BLaER1 (cell line): Measurements from ENCODE around the gene ADRA2A.

Experiments used
- H3K27ac ChIP-seq: shearing (Covaris generic); formaldehyde crosslinking; 2 replicates; pipeline ENCODE4 v1.8.1; 2022
- H3K27me3 ChIP-seq: shearing (Covaris generic); formaldehyde crosslinking; 2 replicates; pipeline ENCODE4 v1.8.1; 2022
- H3K36me3 ChIP-seq: shearing (Covaris generic); formaldehyde crosslinking; 2 replicates; pipeline ENCODE4 v1.8.1; 2022
- H3K4me1 ChIP-seq: shearing (Covaris generic); formaldehyde crosslinking; 2 replicates; pipeline ENCODE4 v1.8.1; 2022
- H3K4me2 ChIP-seq: shearing (Covaris generic); formaldehyde crosslinking; 2 replicates; pipeline ENCODE4 v1.8.1; 2022
- H3K4me3 ChIP-seq: shearing (Covaris generic); formaldehyde crosslinking; 2 replicates; pipeline ENCODE4 v1.8.1; 2022
- H3K9ac ChIP-seq: shearing (Covaris generic); formaldehyde crosslinking; 2 replicates; pipeline ENCODE4 v1.8.1; 2022
- H3K9me3 ChIP-seq: shearing (Covaris generic); formaldehyde crosslinking; 2 replicates; pipeline ENCODE4 v1.8.1; 2022
- H4K20me1 ChIP-seq: shearing (Covaris generic); formaldehyde crosslinking; 2 replicates; pipeline ENCODE4 v1.8.1; 2022
- Cebpa-rat ChIP-seq: shearing (Covaris generic); IDR thresholded peaks from 2 replicates; pipeline ENCODE4 v1.8.1; 2022

Gene ADRA2A

GRCh38 chr10:111117528-111118277 lies 40.9 kb downstream of the ADRA2A start:
- no peak for TF ChIP-seq Cebpa-rat
- no peaks in the 10 kb centered on the region for H3K36me3 ChIP-seq
- no peaks in the 10 kb centered on the region for H4K20me1 ChIP-seq
- no peak overlapping the region for H3K27ac ChIP-seq
- H3K9me3 ChIP-seq, result no peaks in the 10 kb centered on the region
- no peak overlapping the region for H3K9ac ChIP-seq
- H3K27me3 ChIP-seq, result no peaks in the 10 kb centered on the region
- H3K4me3 ChIP-seq, result no peak overlapping the region
- H3K4me1 ChIP-seq, result no peaks in the 10 kb centered on the region
- H3K4me2 ChIP-seq, result no peak overlapping the region

GRCh38 chr10:111118758-111119157 lies 41.9 kb downstream of the ADRA2A start:
- Histone ChIP-seq H4K20me1 (no peaks in the 10 kb centered on the region), H3K4me1 (no peaks in the 10 kb centered on the region), H3K4me2 (no peak overlapping the region), H3K27ac (no peak overlapping the region), H3K27me3 (no peaks in the 10 kb centered on the region), H3K4me3 (no peak overlapping the region), H3K9me3 (no peaks in the 10 kb centered on the region), H3K9ac (no peak overlapping the region), H3K36me3 (no peaks in the 10 kb centered on the region)
- no peak for TF ChIP-seq Cebpa-rat

- no peak for TF ChIP-seq Cebpa-rat
- H3K4me3 ChIP-seq, result no peak overlapping the region
- no peaks in the 10 kb centered on the region for H3K4me1 ChIP-seq
- no peak overlapping the region for H3K4me2 ChIP-seq
- H4K20me1 ChIP-seq, result no peaks in the 10 kb centered on the region
- H3K27me3 ChIP-seq, result no peaks in the 10 kb centered on the region
- H3K27ac ChIP-seq, result no peak overlapping the region
- no peaks in the 10 kb centered on the region for H3K9me3 ChIP-seq
- H3K9ac ChIP-seq, result no peak overlapping the region
- H3K36me3 ChIP-seq, result no peaks in the 10 kb centered on the region
Observed at GRCh38 chr10:111119637-111120036, 42.8 kb downstream of the ADRA2A start.

- no peak overlapping the region for H3K4me2 ChIP-seq
- H3K4me1 ChIP-seq, result no peaks in the 10 kb centered on the region
- no peak for TF ChIP-seq Cebpa-rat
- no peak overlapping the region for H3K27ac ChIP-seq
- H3K9ac ChIP-seq, result no peak overlapping the region
- H3K27me3 ChIP-seq, result no peaks in the 10 kb centered on the region
- H3K9me3 ChIP-seq, result no peaks in the 10 kb centered on the region
- H4K20me1 ChIP-seq, result no peaks in the 10 kb centered on the region
- no peak overlapping the region for H3K4me3 ChIP-seq
- H3K36me3 ChIP-seq, result no peaks in the 10 kb centered on the region
Observed at GRCh38 chr10:111122127-111122526, 45.3 kb downstream of the ADRA2A start.

GRCh38 chr10:111123883-111124282 lies 47.1 kb downstream of the ADRA2A start:
- no peak for TF ChIP-seq Cebpa-rat
- Histone ChIP-seq H3K27ac (no peak overlapping the region), H3K27me3 (no peaks in the 10 kb centered on the region), H3K9ac (no peak overlapping the region), H3K36me3 (no peaks in the 10 kb centered on the region), H4K20me1 (no peaks in the 10 kb centered on the region), H3K4me1 (no peaks in the 10 kb centered on the region), H3K9me3 (no peaks in the 10 kb centered on the region), H3K4me3 (no peak overlapping the region), H3K4me2 (no peak overlapping the region)

- no peaks in the 10 kb centered on the region for H4K20me1 ChIP-seq
- H3K4me1 ChIP-seq, result no peaks in the 10 kb centered on the region
- H3K9me3 ChIP-seq, result no peaks in the 10 kb centered on the region
- no peaks in the 10 kb centered on the region for H3K27me3 ChIP-seq
- no peak overlapping the region for H3K4me3 ChIP-seq
- H3K4me2 ChIP-seq, result no peak overlapping the region
- H3K27ac ChIP-seq, result no peak overlapping the region
- H3K36me3 ChIP-seq, result no peaks in the 10 kb centered on the region
- H3K9ac ChIP-seq, result no peak overlapping the region
- TF ChIP-seq Cebpa-rat, result no peak
Observed at GRCh38 chr10:111125102-111125501, 48.3 kb downstream of the ADRA2A start.

GRCh38 chr10:111126077-111126476 lies 49.2 kb downstream of the ADRA2A start:
- H3K27ac ChIP-seq, result no peak overlapping the region
- no peaks in the 10 kb centered on the region for H3K4me1 ChIP-seq
- no peak overlapping the region for H3K4me2 ChIP-seq
- H4K20me1 ChIP-seq, result no peaks in the 10 kb centered on the region
- no peaks in the 10 kb centered on the region for H3K27me3 ChIP-seq
- no peak overlapping the region for H3K9ac ChIP-seq
- TF ChIP-seq Cebpa-rat, result no peak
- no peak overlapping the region for H3K4me3 ChIP-seq
- H3K9me3 ChIP-seq, result no peaks in the 10 kb centered on the region
- H3K36me3 ChIP-seq, result no peaks in the 10 kb centered on the region

GRCh38 chr10:111127081-111127848 lies 50.4 kb downstream of the ADRA2A start:
- no peaks in the 10 kb centered on the region for H3K9me3 ChIP-seq

GRCh38 chr10:111128331-111129180 lies 51.7 kb downstream of the ADRA2A start:
- no peak for TF ChIP-seq Cebpa-rat
- no peaks in the 10 kb centered on the region for H3K27me3 ChIP-seq

More at GRCh38 chr10:111127081-111127848, 50.4 kb downstream of the ADRA2A start:
- H3K9ac ChIP-seq, result no peak overlapping the region
- H3K27ac ChIP-seq, result no peak overlapping the region
- no peak for TF ChIP-seq Cebpa-rat
- no peaks in the 10 kb centered on the region for H3K27me3 ChIP-seq
- H3K4me1 ChIP-seq, result no peaks in the 10 kb centered on the region
- no peaks in the 10 kb centered on the region for H3K36me3 ChIP-seq
- H3K4me3 ChIP-seq, result no peak overlapping the region
- no peaks in the 10 kb centered on the region for H4K20me1 ChIP-seq
- H3K4me2 ChIP-seq, result no peak overlapping the region

More at GRCh38 chr10:111128331-111129180, 51.7 kb downstream of the ADRA2A start:
- Histone ChIP-seq H3K9ac (no peak overlapping the region), H3K4me3 (no peak overlapping the region), H3K4me1 (no peaks in the 10 kb centered on the region), H3K27ac (no peak overlapping the region), H3K9me3 (no peaks in the 10 kb centered on the region), H3K4me2 (no peak overlapping the region), H3K36me3 (no peaks in the 10 kb centered on the region), H4K20me1 (no peaks in the 10 kb centered on the region)
